GM23338 (cell line): ENCODE results near the gene RBCK1. TPM values are rescaled to one million over a fixed set of nuclear protein-coding genes. Genes with fewer than 3 reads are reported as not detected.

Experiments
- ATAC-seq: fragments of 200-7000 bp; cut with Tn5 transposase; 3 replicates; pipeline ENCODE4 v1.9.1; 2020
- DNase-seq: peaks from one replicate; pipeline ENCODE4 v3.0.0-alpha.2; 2015; ENCODE audit warnings: low spot score
- H2AFZ ChIP-seq: fragments of 200-600 bp; sonication (generic); 2 replicates; pipeline ENCODE4 v1.8.0; 2016; ENCODE audit warnings: antibody characterized with exemption, mild to moderate bottlenecking, moderate library complexity
- H3F3A ChIP-seq: fragments of 200-600 bp; sonication (generic); replicated peaks from 2 replicates; pipeline ENCODE4 v1.8.0; 2017; ENCODE audit warnings: antibody characterized with exemption, mixed run types, low read depth
- H3K27ac ChIP-seq: fragments of 200-600 bp; sonication (generic); 2 replicates; pipeline ENCODE4 v1.6.1; 2016; ENCODE audit warnings: low read depth
- H3K27me3 ChIP-seq: fragments of 200-600 bp; sonication (generic); 2 replicates; pipeline ENCODE4 v1.8.0; 2016; ENCODE audit warnings: mild to moderate bottlenecking, mixed run types, moderate library complexity; ENCODE audit not compliant: insufficient read depth
- H3K36me3 ChIP-seq: fragments of 200-600 bp; sonication (generic); 2 replicates; pipeline ENCODE4 v1.8.0; 2016; ENCODE audit warnings: mild to moderate bottlenecking; ENCODE audit not compliant: insufficient read depth
- H3K4me1 ChIP-seq: fragments of 200-600 bp; sonication (generic); 2 replicates; pipeline ENCODE4 v1.8.0; 2016; ENCODE audit warnings: mild to moderate bottlenecking, moderate library complexity; ENCODE audit not compliant: insufficient read depth
- H3K4me2 ChIP-seq: fragments of 200-600 bp; sonication (generic); 2 replicates; pipeline ENCODE4 v1.7.1; 2017; ENCODE audit warnings: mixed run types
- H3K4me3 ChIP-seq: fragments of 200-600 bp; sonication (generic); 2 replicates; pipeline ENCODE4 v1.6.1; 2016; ENCODE audit warnings: mixed run types
- H3K79me2 ChIP-seq: fragments of 200-600 bp; sonication (generic); replicated peaks from 2 replicates; pipeline ENCODE4 v1.8.0; 2017; ENCODE audit warnings: mild to moderate bottlenecking; ENCODE audit not compliant: insufficient read depth
- H3K9me2 ChIP-seq: fragments of 200-600 bp; sonication (generic); 2 replicates; pipeline ENCODE4 v1.8.0; 2017; ENCODE audit not compliant: insufficient read depth
- H4K20me1 ChIP-seq: fragments of 200-600 bp; sonication (generic); replicated peaks from 2 replicates; pipeline ENCODE4 v1.8.0; 2017; ENCODE audit warnings: mild to moderate bottlenecking; ENCODE audit not compliant: insufficient read depth
- H3K27ac Mint-ChIP-seq: 2 replicates; pipeline ENCODE4 v1.8.0; 2020; ENCODE audit warnings: inconsistent platforms, mild to moderate bottlenecking, moderate library complexity, mixed read lengths
- H3K27me3 Mint-ChIP-seq: 3 replicates; pipeline ENCODE4 v1.8.0; 2022; ENCODE audit warnings: low read depth, mild to moderate bottlenecking, moderate library complexity, mixed read lengths, inconsistent platforms; ENCODE audit not compliant: insufficient read depth, poor library complexity
- H3K36me3 Mint-ChIP-seq: 3 replicates; pipeline ENCODE4 v1.8.0; 2021; ENCODE audit warnings: low read depth, mild to moderate bottlenecking, inconsistent platforms, moderate library complexity, mixed read lengths
- H3K4me1 Mint-ChIP-seq: 3 replicates; pipeline ENCODE4 v1.8.0; 2020; ENCODE audit warnings: mild to moderate bottlenecking, inconsistent platforms, mixed read lengths
- H3K4me3 Mint-ChIP-seq: 3 replicates; pipeline ENCODE4 v1.8.0; 2021; ENCODE audit warnings: moderate library complexity, mild to moderate bottlenecking, inconsistent platforms, mixed read lengths
- H3K9me3 Mint-ChIP-seq: 3 replicates; pipeline ENCODE4 v1.8.0; 2020; ENCODE audit warnings: moderate library complexity, mild to moderate bottlenecking, inconsistent platforms, mixed read lengths
- CREB1 ChIP-seq: fragments of 250-450 bp; sonication (Bioruptor Pico); IDR thresholded peaks from 2 replicates; pipeline ENCODE4 v1.5.0; 2020; ENCODE audit warnings: low read depth, mild to moderate bottlenecking, moderate library complexity
- CTCF ChIP-seq, 2 experiments: fragments of 200-600 bp in 1 of 2; sonication (generic) in 1 of 2; conservative IDR thresholded peaks; 2 replicates each; pipeline versions ENCODE4 v1.5.1 to v1.6.1; 2016 to 2017; ENCODE audit warnings: antibody characterized with exemption in 2 of 2, low read depth in 2 of 2, mild to moderate bottlenecking in 2 of 2, moderate library complexity in 1 of 2
- EZH2 ChIP-seq: fragments of 200-600 bp; sonication (generic); IDR thresholded peaks from one replicate; pipeline ENCODE4 v1.8.0; 2017; ENCODE audit warnings: antibody characterized with exemption, mild to moderate bottlenecking, low read depth; ENCODE audit not compliant: unreplicated experiment
- EZH2phosphoT487 ChIP-seq: fragments of 200-600 bp; sonication (generic); IDR thresholded peaks from one replicate; pipeline ENCODE4 v1.8.1; 2018; ENCODE audit warnings: antibody characterized with exemption; ENCODE audit not compliant: unreplicated experiment
- JUNB ChIP-seq: IDR thresholded peaks from one replicate; pipeline ENCODE4 v1.6.1; 2016; ENCODE audit warnings: antibody characterized with exemption; ENCODE audit not compliant: unreplicated experiment
- NANOG ChIP-seq: IDR thresholded peaks from 2 replicates; pipeline ENCODE4 v1.6.1; 2016; ENCODE audit warnings: antibody characterized with exemption, borderline replicate concordance
- POLR2AphosphoS5 ChIP-seq: IDR thresholded peaks from 2 replicates; pipeline ENCODE4 v1.6.1; 2016; ENCODE audit warnings: antibody characterized with exemption, low read depth
- STAT1 ChIP-seq: IDR thresholded peaks from one replicate; pipeline ENCODE4 v1.6.1; 2016; ENCODE audit warnings: antibody characterized with exemption; ENCODE audit not compliant: unreplicated experiment
- ZNF114 ChIP-seq: fragments of 250-450 bp; sonication (Bioruptor Pico); IDR thresholded peaks from 2 replicates; pipeline ENCODE4 v1.5.0; 2020; ENCODE audit warnings: mild to moderate bottlenecking, moderate library complexity
- ZNF331 ChIP-seq: fragments of 250-450 bp; sonication (Bioruptor Pico); IDR thresholded peaks from 2 replicates; pipeline ENCODE4 v1.5.0; 2020; ENCODE audit warnings: low read depth, mild to moderate bottlenecking, moderate library complexity
- ZNF462 ChIP-seq: fragments of 250-450 bp; sonication (Bioruptor Pico); IDR thresholded peaks from 2 replicates; pipeline ENCODE4 v1.5.0; 2020; ENCODE audit warnings: mild to moderate bottlenecking, moderate library complexity
- long read RNA-seq: library from polyadenylated mRNA; unstranded; transcript quantifications from one replicate; pipeline ENCODE4 v2.0.0, GENCODE V29; 2020; ENCODE audit not compliant: unreplicated experiment
- polyA plus RNA-seq: library from polyadenylated mRNA; unstranded; fragments of >200 nt; fragmentation: Nextera tagmentation; extraction: Ambion mirVana; gene quantifications from 2 replicates; pipeline ENCODE4 v1.2.1, GENCODE V29; 2016
- total RNA-seq: library from RNA; depleted of rRNA; stranded (reverse); fragments of >200 nt; shearing (Covaris generic); gene quantifications from 2 replicates; pipeline ENCODE4 v1.2.3, GENCODE V29; 2014; rRNA removed
- TF ChIP-seq, protein P1 (sequence below): IDR thresholded peaks from one replicate; pipeline ENCODE4 v1.6.1; 2018; ENCODE audit warnings: antibody characterized with exemption; ENCODE audit not compliant: unreplicated experiment

RBCK1 gene
- 56.8 and 65.3 TPM in 2 replicates for total RNA-seq
- polyA plus RNA-seq, result 46.5 and 52.6 TPM in 2 replicates
- long read RNA-seq, transcript RBCK1-213 (3 exons, 1,200 nt), result major isoform, 27 of 48 reads
- long read RNA-seq, transcript RBCK1-209 (11 exons, 2,613 nt), result minor isoform, 6 of 48 reads
- long read RNA-seq, partial matches to known transcripts, result 5 of 48 reads
- long read RNA-seq, other reads (novel, unspliced or antisense), result 4 of 48 reads

DNA sequence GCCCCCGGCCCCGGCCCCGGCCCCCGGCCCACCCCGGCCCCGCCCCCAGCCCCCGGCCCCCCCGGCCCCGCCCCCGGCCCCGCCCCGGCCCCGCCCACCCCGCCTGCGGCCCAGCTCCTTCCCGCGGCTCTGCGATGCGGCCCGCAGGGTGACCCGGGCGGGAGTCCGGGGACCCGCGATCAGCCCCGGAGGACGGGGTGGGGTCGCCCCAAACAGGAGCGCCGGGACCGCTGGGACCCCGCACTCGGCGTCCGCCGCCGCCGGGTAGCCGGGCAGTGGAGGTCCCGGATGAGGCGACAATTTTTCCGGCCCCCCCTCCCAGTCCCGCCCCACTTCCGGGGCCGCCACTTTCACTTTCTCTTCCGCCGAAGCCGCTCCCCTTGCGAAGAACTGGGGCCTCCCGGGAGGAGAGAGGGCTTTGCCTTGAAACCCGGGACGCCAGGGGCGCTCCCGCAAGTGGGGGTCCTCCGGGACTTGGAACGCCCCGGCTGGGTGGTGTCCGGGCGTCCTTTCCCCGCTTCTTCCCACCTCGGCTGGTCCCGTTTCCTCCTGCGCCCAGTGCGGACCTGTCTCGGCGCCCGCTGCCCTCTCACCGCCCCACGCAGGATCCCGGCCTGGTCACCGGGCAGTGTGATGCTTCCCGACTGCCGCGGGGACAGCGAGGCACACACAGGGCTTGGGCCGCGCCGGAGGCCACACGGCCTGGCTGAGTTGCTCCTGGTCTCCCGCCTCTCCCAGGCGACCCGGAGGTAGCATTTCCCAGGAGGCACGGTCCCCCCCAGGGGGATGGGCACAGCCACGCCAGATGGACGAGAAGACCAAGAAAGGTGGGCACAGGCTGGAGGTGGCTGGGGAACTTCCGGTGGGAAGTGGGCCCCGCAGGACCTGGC, at the start of gene RBCK1:
Gene RBCK1 (plus strand): TSS at position 347 of the 890 bp plus-strand sequence. CDS start 459 bp downstream, at position 806.
- H4K20me1 ChIP-seq, result peaks cover 5% of the 10 kb centered on the region
- peak within 1 kb of the TSS; percentile 99 for H3K4me2 ChIP-seq
- no peaks in the 10 kb centered on the region for H3K9me2 ChIP-seq
- H3K36me3 ChIP-seq, result peaks cover 24% of the 10 kb centered on the region
- Mint-ChIP-seq H3K4me1 (peaks cover 22% of the 10 kb centered on the region), H3K27me3 (peaks cover 8% of the 10 kb centered on the region), H3K27ac (peak within 1 kb of the TSS; percentile 91), H3K36me3 (peaks cover 42% of the 10 kb centered on the region), H3K9me3 (peaks cover 12% of the 10 kb centered on the region), H3K4me3 (peak within 1 kb of the TSS; percentile 90)
- no peaks in the 10 kb centered on the region for H3K27me3 ChIP-seq
- peak within 1 kb of the TSS; percentile 96 for H2AFZ ChIP-seq
- H3K4me1 ChIP-seq, result peaks cover 14% of the 10 kb centered on the region
- DNase-seq (peak; percentile 83), ATAC-seq (peak; percentile 52)
- H3K27ac ChIP-seq, result peak within 1 kb of the TSS; percentile 96
- H3K4me3 ChIP-seq, result peak within 1 kb of the TSS; percentile 97
- H3F3A ChIP-seq, result peaks cover 5% of the 10 kb centered on the region; the same call in 1 of the 2 replicates
- H3K79me2 ChIP-seq, result peaks cover 47% of the 10 kb centered on the region
- TF ChIP-seq EZH2phosphoT487 (no peak), ZNF331 (CRISPR knock-in tag) (no peak), ZNF462 (CRISPR knock-in tag) (no peak), JUNB (no peak), STAT1 (no peak), NANOG (no peak), ZNF114 (CRISPR knock-in tag) (no peak), POLR2AphosphoS5 (no peak), EZH2 (no peak), CREB1 (CRISPR knock-in tag) (no peak), CTCF (conservative IDR thresholded peaks at IDR 0.05; ENCODE audit: low read depth in 2 of 2) (no peak)
- TF ChIP-seq, protein P1, sequence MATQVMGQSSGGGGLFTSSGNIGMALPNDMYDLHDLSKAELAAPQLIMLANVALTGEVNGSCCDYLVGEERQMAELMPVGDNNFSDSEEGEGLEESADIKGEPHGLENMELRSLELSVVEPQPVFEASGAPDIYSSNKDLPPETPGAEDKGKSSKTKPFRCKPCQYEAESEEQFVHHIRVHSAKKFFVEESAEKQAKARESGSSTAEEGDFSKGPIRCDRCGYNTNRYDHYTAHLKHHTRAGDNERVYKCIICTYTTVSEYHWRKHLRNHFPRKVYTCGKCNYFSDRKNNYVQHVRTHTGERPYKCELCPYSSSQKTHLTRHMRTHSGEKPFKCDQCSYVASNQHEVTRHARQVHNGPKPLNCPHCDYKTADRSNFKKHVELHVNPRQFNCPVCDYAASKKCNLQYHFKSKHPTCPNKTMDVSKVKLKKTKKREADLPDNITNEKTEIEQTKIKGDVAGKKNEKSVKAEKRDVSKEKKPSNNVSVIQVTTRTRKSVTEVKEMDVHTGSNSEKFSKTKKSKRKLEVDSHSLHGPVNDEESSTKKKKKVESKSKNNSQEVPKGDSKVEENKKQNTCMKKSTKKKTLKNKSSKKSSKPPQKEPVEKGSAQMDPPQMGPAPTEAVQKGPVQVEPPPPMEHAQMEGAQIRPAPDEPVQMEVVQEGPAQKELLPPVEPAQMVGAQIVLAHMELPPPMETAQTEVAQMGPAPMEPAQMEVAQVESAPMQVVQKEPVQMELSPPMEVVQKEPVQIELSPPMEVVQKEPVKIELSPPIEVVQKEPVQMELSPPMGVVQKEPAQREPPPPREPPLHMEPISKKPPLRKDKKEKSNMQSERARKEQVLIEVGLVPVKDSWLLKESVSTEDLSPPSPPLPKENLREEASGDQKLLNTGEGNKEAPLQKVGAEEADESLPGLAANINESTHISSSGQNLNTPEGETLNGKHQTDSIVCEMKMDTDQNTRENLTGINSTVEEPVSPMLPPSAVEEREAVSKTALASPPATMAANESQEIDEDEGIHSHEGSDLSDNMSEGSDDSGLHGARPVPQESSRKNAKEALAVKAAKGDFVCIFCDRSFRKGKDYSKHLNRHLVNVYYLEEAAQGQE, result no peak
